ENCODE data around the gene AIFM2.

GRCh38 chr10:70109064-70109729 is 23.4 kb downstream of the AIFM2 start:
- no peak for TF ChIP-seq POLR2A (IDR thresholded peaks at IDR 0.05)
- no peak for TF ChIP-seq CTCF (IDR thresholded peaks at IDR 0.05 in 8 of 11, conservative IDR thresholded peaks at IDR 0.05 in 3 of 11)
- no peak for TF ChIP-seq POLR2AphosphoS5 (IDR thresholded peaks at IDR 0.05)
